ENCODE results near the gene DLG5.

The DLG5 gene

DNA sequence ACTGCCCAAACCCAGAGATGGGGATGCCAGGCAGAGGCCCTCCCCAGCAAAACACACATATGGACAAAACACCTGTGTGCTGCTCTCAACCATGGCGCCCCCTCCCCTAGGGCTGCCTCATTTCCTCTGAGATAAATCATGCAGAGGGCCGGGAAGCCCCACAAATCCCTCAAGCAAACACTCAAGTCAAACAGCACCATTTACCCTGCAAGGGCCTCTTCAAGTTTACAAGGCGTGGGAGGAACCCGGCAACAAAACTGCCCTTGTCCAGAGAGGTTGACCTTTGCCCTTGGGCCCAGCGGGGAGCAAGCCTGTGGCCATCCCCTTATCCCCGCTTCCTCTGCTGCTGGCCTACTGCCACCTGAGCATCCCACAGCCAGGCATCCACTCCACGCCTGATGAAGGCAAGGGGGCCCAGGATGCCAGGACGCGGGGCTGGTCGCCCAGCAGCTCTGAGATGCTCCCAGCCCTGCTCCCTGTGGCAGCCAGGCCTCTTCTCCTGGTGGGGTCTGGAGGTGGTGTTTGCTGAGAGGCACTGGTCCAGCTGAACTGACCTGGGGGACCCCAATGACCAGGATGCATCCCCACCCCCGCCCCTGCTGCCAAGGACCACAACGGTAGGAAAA lies 77.4 kb downstream of the DLG5 start:
- no peak for TF ChIP-seq ZNF274 (IDR thresholded peaks at IDR 0.05; ENCODE audit: low read depth, low read length)
- H3K4me3 ChIP-seq (ENCODE audit: low read length) = no peak overlapping the region

DNA sequence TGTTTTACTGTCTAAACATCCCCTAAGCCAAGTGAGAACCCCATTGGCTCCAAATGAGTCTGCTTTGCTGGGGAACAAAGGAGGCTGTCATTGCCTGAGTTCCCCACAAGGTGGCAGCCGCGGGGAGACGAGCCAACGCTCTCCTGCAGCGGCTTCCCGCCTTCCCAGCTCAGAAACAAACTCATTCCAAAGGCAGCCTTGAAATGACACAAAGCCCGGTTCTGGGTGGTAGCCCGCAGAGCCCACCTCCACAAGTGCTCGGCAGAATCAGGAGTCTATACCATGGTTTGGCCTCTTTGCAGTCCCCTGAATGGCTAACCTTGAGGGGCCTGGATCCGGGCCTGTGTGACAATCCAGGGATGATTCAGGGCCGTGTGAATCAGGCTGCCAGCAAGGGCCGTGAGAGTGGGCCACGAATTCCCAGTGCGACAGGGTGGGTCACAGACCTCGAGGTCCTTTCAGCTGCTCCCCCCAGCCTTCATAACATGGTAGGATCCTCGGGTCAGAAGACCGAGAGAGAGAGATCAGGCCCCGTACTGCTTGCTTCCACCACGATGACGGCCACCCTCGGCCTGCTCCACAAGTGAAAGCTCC lies 79.7 kb downstream of the DLG5 start:
- TF ChIP-seq ZNF274 (IDR thresholded peaks at IDR 0.05; ENCODE audit: low read depth, low read length) = no peak
- no peak overlapping the region for H3K4me3 ChIP-seq (ENCODE audit: low read length)

DNA sequence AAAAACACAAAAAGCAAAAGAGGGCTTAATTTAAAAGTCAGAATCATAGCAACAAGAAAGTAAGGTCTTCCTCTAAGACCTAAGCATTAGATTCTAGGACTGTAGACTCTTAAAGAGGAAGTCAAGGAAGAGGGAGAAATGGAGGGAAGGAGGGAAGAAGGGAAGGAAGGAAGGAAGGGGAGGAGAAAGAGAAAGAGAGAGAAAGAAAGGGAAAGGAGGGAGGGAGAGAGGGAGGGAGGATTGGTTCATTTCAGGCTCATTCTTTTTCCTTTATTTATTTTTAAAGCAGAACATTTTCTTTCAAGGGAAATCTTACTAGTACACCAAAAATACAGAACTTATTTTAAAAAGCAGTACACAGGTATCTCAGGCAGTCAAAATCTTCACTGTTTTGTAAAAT lies 81.1 kb downstream of the DLG5 start:
- no peak overlapping the region for H3K4me3 ChIP-seq (ENCODE audit: low read length)
- TF ChIP-seq ZNF274 (IDR thresholded peaks at IDR 0.05; ENCODE audit: low read depth, low read length) = no peak

DNA sequence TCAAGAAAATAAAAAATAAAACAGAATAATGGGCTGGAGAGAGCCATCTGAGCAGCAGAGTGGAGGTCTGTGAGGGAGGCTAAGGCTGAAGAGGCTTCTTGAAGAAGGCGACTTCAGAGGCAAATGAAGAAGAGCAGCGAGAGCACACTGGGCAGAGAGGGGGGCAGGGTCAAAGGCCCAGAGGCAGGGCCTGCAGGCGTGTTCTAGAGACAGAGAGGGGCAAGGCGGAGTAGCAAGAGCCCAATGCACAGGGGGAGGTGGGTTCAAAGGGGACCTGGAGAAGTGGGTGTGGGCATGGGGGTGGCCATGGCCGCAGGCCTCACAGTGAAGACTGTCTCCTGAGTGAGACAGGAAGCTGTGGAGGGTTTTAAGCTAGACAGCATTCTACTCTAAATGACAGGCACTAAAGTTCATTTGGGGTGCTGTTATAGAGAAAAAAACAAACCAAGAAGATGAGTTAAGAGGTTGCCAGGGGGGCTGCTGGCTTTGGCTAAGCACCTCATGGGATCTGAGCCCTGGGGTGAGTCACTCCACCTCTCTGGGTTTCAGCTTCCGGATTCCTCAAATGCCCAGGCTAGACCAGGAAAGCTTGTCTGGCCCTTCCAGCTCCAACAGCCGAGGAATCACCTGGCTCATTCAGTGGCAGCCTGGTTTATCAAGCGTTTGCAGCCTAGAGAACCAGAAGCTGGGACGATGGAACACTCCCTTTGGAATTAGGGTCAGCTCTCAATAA lies 81.7 kb downstream of the DLG5 start:
- H3K4me3 ChIP-seq (ENCODE audit: low read length) = no peak overlapping the region
- no peak for TF ChIP-seq ZNF274 (IDR thresholded peaks at IDR 0.05; ENCODE audit: low read depth, low read length)

DNA sequence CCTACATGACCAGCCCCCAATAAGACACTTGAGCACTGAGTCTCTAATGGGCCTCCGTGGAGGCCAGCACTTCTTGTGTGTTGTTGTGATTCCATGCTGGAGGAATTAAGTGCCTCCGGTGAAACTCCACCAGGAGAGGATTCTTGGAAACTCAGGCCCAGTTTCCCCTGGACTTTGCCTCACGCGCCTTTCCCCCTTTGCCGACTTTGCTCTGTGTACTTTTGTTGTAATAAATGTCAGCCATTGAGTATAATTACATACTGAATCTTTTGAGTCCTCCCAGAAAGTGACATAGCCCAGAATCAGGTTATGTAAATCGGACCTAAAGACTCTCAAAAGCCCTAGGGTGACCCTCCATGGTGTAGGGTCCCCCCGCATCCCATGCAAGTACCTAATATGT lies 82.4 kb downstream of the DLG5 start:
- TF ChIP-seq ZNF274 (IDR thresholded peaks at IDR 0.05; ENCODE audit: low read depth, low read length) = no peak

DNA sequence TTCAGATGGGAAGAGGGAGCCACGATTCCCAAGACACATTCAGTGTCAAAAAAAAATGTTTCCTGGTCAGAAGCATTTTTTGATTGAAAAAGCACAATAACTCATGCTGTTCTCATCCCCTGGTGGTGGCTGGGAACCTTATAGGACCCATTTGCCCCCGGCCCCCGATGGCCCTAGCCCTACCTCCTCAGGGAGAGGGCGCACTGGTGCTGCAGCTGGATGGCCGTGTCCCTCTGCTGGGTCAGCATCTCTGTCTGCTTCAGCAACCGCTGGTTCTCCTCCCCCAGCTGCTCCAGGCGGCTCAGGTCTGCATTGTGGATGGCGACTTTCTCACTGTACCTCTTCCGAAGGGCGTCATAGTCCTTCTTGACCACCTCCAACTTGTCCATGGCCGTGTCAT lies 83.3 kb downstream of the DLG5 start:
- H3K4me3 ChIP-seq (ENCODE audit: low read length) = no peak overlapping the region
- no peak for TF ChIP-seq ZNF274 (IDR thresholded peaks at IDR 0.05; ENCODE audit: low read depth, low read length)

More for the DNA sequence above, 82.4 kb downstream of the DLG5 start:
- no peak overlapping the region for H3K4me3 ChIP-seq (ENCODE audit: low read length)

DNA sequence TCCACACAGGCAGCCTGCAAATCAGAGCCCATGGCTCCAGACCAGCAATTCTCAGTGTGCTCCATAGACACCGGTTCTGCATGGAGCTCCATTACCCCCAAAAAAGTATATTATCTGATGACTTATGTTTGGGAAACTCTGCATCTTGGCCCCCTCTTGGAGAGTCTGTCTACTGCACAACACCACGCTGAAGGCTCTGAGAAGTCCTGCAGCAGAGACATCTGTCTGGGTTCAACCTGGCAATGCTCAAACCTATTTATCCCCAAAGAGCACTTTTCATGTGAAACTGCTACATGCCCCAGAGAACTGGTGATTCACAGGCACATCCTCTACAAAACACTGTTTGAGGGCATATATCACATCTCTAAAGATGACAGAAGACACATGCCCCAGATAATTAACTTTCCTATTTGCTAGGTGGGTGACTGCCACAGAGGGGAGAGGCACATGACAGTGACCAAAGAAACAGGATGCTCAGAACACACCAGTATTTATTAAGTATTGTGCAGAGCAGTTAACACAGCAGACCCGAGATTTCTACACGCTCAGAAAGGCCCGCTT lies 83.8 kb downstream of the DLG5 start:
- no peak for TF ChIP-seq ZNF274 (IDR thresholded peaks at IDR 0.05; ENCODE audit: low read depth, low read length)
- no peak overlapping the region for H3K4me3 ChIP-seq (ENCODE audit: low read length)

DNA sequence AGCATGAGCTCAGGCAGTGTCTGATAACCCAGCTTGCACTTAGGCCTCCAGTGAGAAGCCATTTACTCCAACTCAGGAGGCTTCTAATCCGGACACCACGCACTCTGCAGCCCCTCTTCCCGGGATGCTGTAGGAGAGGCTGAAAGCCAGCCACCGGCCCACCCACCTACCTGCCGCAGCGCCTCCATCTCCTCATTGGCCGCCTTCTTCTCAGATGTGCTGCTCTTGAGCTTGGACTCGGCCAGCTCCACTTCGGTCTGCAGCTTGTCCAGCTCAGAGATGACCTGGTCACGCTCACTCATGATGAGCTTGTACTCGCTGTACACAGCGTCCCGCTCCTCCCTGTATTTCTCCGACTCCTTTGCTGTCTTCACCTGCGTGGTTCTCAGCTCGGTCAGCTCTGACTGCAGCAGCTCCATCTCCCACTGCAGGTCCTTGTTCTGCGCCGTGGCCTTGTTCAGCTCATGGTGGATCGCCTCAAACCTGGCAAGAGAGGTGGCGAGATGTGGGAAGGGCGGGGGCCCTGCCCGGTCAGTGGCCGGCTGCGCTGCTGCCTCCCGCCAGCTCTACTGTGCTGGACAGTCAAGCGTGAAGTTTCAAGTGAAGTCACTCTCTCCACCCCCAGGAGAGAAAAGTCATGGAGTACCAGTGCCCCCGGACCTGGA lies 84.7 kb downstream of the DLG5 start:
- H3K4me3 ChIP-seq (ENCODE audit: low read length) = no peak overlapping the region
- no peak for TF ChIP-seq ZNF274 (IDR thresholded peaks at IDR 0.05; ENCODE audit: low read depth, low read length)

DNA sequence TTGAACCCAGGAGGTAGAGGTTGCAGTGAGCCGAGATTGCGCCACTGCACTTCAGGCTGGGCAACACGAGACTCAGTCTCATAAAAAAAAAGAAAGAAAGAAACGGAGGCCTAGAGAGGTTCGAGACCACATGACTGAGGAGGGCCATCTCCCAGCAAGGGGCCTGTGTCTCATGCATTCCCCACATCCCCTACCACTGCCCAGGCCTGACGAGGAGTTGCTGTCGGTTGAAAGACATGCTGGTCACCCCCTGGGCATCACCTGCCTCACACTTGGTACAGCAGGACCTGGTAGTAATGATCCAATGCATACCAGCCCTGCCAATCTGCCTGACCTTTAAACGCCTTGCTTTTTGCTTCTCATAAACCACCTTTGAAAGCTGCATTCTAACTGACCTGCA lies 85.9 kb downstream of the DLG5 start:
- H3K4me3 ChIP-seq (ENCODE audit: low read length) = no peak overlapping the region
- no peak for TF ChIP-seq ZNF274 (IDR thresholded peaks at IDR 0.05; ENCODE audit: low read depth, low read length)

DNA sequence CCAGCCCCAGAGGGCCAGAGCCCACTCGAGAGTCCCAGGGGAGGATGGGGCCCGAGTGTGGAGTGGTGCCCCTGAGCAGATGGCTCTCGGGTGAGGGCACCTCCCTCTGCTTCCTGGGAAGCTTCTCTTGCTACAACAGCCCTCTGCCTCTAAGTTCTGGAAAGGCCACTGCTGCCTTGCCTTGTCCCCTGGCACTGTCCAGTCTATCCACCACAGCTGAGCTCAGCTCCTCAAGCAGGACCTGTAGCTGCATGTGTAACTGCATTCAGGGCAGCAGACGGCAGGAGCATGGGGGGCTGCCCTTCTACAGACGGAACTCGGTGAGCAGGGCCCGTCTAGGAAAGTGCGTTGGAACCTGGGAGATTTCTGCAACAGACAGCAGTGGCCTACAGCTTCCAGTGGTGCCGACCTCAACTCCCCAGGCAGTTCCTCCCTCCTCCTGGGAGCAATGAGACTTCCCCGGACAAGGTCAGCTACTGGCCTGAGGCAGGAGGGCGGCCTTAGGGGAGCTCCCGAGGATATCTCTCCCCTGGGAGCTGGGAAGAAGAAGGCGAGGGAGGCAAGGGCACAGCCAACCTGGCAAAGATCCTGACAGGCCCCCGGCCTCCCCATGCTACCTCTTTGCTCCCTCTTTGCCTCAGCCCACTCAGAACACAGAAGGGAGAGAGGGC lies 88.5 kb downstream of the DLG5 start:
- no peak overlapping the region for H3K4me3 ChIP-seq (ENCODE audit: low read length)
- TF ChIP-seq ZNF274 (IDR thresholded peaks at IDR 0.05; ENCODE audit: low read depth, low read length) = no peak

DNA sequence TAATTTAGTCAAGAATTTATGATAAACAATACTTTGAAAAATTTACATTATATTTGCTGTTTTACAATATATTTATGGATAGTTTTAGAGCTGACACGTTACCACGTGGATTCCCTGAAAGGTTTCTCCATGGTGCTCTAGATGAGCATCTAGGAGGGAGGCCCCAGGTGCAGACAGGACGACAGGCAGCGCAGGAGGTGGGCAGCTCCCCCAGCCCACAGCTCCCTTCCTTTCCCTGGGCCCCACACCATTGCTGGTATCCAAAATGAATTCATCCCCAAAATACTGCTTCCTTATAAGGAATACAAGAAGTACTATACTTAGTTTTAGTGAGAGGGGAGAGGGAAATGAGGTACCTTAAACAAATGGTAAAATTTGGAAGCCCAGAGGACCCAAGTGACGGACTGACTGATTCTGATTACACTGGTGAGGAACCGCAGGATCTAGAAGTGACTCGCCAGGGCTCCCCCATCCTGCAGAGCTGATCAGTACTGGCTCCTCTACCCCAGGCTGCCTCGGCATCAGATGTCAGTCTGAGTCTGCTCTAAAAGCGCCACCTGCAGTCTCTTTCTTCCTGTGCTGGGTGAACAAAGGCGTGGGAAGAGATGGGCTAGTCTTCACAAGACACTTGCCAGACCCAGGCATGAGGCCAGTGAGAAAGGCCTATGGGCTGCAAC lies 89.2 kb downstream of the DLG5 start:
- no peak overlapping the region for H3K4me3 ChIP-seq (ENCODE audit: low read length)
- TF ChIP-seq ZNF274 (IDR thresholded peaks at IDR 0.05; ENCODE audit: low read depth, low read length) = no peak

DNA sequence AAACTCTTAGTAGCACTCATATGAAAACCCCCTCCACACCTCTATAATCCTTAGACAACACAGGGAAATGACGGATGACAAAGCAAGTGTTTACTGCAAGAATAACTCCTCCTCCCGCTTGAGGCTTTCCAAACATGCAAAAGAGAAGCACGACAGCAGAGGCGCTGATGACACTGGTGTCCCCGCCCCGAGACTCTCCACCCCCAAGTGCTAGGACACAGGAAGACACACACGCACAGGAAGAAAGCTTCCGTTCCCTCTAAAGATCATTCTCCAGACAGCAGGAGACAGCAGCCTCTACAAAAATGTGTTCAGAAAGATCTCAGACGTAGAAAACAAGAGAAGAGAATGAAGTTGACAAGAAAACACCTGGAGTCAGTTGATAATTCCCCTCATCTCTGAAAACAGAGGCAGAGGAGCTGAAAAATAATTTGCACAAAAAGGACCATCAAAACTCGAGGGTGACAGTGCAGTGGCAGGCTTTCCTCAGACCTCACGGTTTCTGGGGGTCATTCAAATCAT lies 90.2 kb downstream of the DLG5 start:
- no peak for TF ChIP-seq ZNF274 (IDR thresholded peaks at IDR 0.05; ENCODE audit: low read depth, low read length)
- H3K4me3 ChIP-seq (ENCODE audit: low read length) = no peak overlapping the region

DNA sequence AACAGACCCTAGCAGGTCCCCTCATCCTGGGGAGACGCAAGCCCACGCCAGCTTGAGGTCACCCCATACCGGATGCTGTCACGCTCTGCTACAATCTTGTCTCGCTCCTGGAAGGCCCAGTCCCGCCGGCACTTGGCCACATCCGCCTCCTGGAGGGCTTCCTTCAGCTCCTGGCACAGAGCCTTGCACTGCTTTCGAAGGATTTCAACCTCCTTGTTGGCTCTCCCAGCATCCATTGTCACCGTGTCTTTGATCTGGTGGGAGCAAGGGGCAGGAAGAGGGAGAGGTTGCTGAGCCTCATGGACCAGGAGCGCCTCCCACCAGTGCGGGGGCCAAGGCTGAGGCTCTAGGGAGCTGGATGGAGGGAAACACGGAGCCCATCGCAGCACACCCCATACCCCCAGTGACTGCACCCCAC lies 90.9 kb downstream of the DLG5 start:
- no peak overlapping the region for H3K4me3 ChIP-seq (ENCODE audit: low read length)
- TF ChIP-seq ZNF274 (IDR thresholded peaks at IDR 0.05; ENCODE audit: low read depth, low read length) = no peak
